SK-N-SH treated with all-trans-retinoic acid at 6 μM for 48 hours (cell line): ENCODE results near the gene THTPA.
"Not testable (repeated sequence)": the region's sequence is repeated elsewhere in the genome, so short reads cannot be mapped to it uniquely, and the experiment has no call there.

Experiments
- ATAC-seq: fragments of 200-7000 bp; cut with Tn5 transposase; 3 replicates; pipeline ENCODE4 v1.9.1; 2020; ENCODE audit warnings: mild to moderate bottlenecking, moderate library complexity
- ARNTL ChIP-seq: fragments of 450-650 bp; formaldehyde crosslinking; IDR thresholded peaks from 2 replicates; pipeline ENCODE4 v1.5.0; 2020; ENCODE audit warnings: low read depth, mild to moderate bottlenecking, moderate library complexity, borderline replicate concordance
- BACH2 ChIP-seq: fragments of 250-450 bp; sonication (Bioruptor Pico); IDR thresholded peaks from 2 replicates; pipeline ENCODE4 v1.9.0; 2021; ENCODE audit warnings: mild to moderate bottlenecking, borderline replicate concordance
- CSDC2 ChIP-seq: fragments of 250-450 bp; sonication (Bioruptor Pico); IDR thresholded peaks from 2 replicates; pipeline ENCODE4 v1.5.0; 2020; ENCODE audit warnings: mild to moderate bottlenecking, moderate library complexity
- ESRRG ChIP-seq: fragments of 250-450 bp; sonication (Bioruptor Pico); IDR thresholded peaks from 2 replicates; pipeline ENCODE4 v1.6.1; 2021; ENCODE audit warnings: mild to moderate bottlenecking
- GLIS3 ChIP-seq: fragments of 250-450 bp; sonication (Bioruptor Pico); IDR thresholded peaks from 2 replicates; pipeline ENCODE4 v1.5.0; 2020; ENCODE audit warnings: mild to moderate bottlenecking, moderate library complexity
- ISL1 ChIP-seq: fragments of 250-450 bp; sonication (Bioruptor Pico); IDR thresholded peaks from 2 replicates; pipeline ENCODE4 v2.1.2; 2022; ENCODE audit warnings: mild to moderate bottlenecking, moderate library complexity
- OSR1 ChIP-seq: fragments of 250-450 bp; sonication (Bioruptor Pico); IDR thresholded peaks from 2 replicates; pipeline ENCODE4 v1.8.0; 2022; ENCODE audit warnings: moderate library complexity, mild to moderate bottlenecking, inconsistent platforms
- PATZ1 ChIP-seq: fragments of 250-450 bp; sonication (Bioruptor Pico); IDR thresholded peaks from 2 replicates; pipeline ENCODE4 v1.8.0; 2020; ENCODE audit warnings: mild to moderate bottlenecking, moderate library complexity, borderline replicate concordance
- RARB ChIP-seq: fragments of 250-450 bp; sonication (Bioruptor Pico); IDR thresholded peaks from 2 replicates; pipeline ENCODE4 v1.8.0; 2021; ENCODE audit warnings: mild to moderate bottlenecking, moderate library complexity
- SNAI2 ChIP-seq: fragments of 250-450 bp; sonication (Bioruptor Pico); IDR thresholded peaks from 2 replicates; pipeline ENCODE4 v1.5.0; 2020; ENCODE audit warnings: mild to moderate bottlenecking, moderate library complexity
- TCF4 ChIP-seq: fragments of 250-450 bp; sonication (Bioruptor Pico); IDR thresholded peaks from 2 replicates; pipeline ENCODE4 v1.8.0; 2021; ENCODE audit warnings: mild to moderate bottlenecking, moderate library complexity, borderline replicate concordance
- TOX ChIP-seq: fragments of 250-450 bp; sonication (Bioruptor Pico); IDR thresholded peaks from 2 replicates; pipeline ENCODE4 v1.8.0; 2021; ENCODE audit warnings: mild to moderate bottlenecking, moderate library complexity, borderline replicate concordance
- TSHZ2 ChIP-seq: fragments of 250-450 bp; sonication (Bioruptor Pico); IDR thresholded peaks from 2 replicates; pipeline ENCODE4 v1.5.0; 2020; ENCODE audit warnings: mild to moderate bottlenecking, moderate library complexity
- ZC3H10 ChIP-seq: fragments of 250-450 bp; sonication (Bioruptor Pico); IDR thresholded peaks from 2 replicates; pipeline ENCODE4 v1.5.1; 2021; ENCODE audit warnings: mild to moderate bottlenecking, moderate library complexity
- ZFP3 ChIP-seq: fragments of 250-450 bp; sonication (Bioruptor Pico); IDR thresholded peaks from 2 replicates; pipeline ENCODE4 v1.5.0; 2020; ENCODE audit warnings: mild to moderate bottlenecking, moderate library complexity
- ZFP30 ChIP-seq: fragments of 450-650 bp; formaldehyde crosslinking; IDR thresholded peaks from 2 replicates; pipeline ENCODE4 v1.5.0; 2022; ENCODE audit warnings: mild to moderate bottlenecking, moderate library complexity
- ZNF565 ChIP-seq: fragments of 450-650 bp; formaldehyde crosslinking; conservative IDR thresholded peaks from 2 replicates; pipeline ENCODE4 v1.5.0; 2020; ENCODE audit warnings: low read depth, mild to moderate bottlenecking, moderate library complexity
- ZNF70 ChIP-seq: fragments of 450-650 bp; formaldehyde crosslinking; IDR thresholded peaks from 2 replicates; pipeline ENCODE4 v1.5.0; 2020; ENCODE audit warnings: mild to moderate bottlenecking, moderate library complexity
- ZNF8 ChIP-seq: fragments of 450-650 bp; formaldehyde crosslinking; IDR thresholded peaks from 2 replicates; pipeline ENCODE4 v1.5.0; 2020; ENCODE audit warnings: mild to moderate bottlenecking, moderate library complexity
- TF ChIP-seq, protein P1 (sequence below): fragments of 250-450 bp; sonication (Bioruptor Pico); IDR thresholded peaks from 2 replicates; pipeline ENCODE4 v1.5.1; 2020; ENCODE audit warnings: low read depth, mild to moderate bottlenecking, moderate library complexity
- TF ChIP-seq, protein P2 (sequence below): fragments of 250-450 bp; sonication (Bioruptor Pico); IDR thresholded peaks from 2 replicates; pipeline ENCODE4 v1.8.0; 2021; ENCODE audit warnings: low read depth, mild to moderate bottlenecking, moderate library complexity, borderline replicate concordance
- TF ChIP-seq, protein P3 (sequence below): fragments of 250-450 bp; sonication (Bioruptor Pico); IDR thresholded peaks from 2 replicates; pipeline ENCODE4 v1.5.1; 2021; ENCODE audit warnings: mild to moderate bottlenecking, moderate library complexity

THTPA gene

DNA sequence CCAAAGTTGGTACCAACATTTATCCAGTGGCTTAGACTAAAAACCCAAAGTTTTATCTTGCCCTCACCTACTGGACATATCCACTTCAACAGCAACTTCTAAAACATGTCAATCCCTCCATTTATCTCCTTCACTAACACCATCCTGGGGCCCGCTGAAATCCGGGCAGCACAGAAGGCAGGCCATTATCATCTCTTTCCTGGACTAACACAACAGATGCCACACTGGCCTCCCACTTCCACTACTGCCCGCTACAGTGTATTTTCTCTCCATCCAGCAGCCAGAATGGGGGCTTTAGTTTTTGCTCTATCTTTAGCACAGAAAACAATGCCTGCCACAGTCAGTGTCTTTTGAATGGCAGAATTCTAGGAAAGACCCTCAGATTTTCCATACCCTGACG lies 20.1 kb upstream of the THTPA start:
- no peak for TF ChIP-seq TSHZ2
- TF ChIP-seq BACH2 (CRISPR knock-in tag) = no peak
- ATAC-seq = no peak

DNA sequence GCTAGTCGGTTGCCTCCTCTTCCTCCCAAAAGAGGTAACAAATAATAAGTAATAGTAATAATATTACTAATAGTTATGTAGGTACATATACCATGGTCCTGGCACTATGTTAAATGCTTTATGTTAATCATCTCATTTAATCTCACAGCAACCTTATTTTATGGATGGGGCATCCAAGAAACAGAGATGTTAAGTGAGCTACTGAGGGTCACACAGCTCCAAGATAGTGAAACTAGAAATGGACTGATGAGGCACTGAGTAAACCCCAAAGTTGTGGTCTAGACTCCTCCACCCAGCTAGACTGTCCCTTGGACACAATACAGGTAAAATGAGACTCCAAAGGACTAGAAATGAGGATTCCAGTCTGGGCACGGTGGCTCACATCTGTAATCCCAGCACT lies 19.6 kb upstream of the THTPA start:
- ATAC-seq = no peak
- TF ChIP-seq ISL1 (CRISPR knock-in tag) (no peak), ESRRG (CRISPR knock-in tag) (no peak), PATZ1 (no peak), TOX (no peak), TCF4 (CRISPR knock-in tag) (no peak), ZFP30 (CRISPR knock-in tag) (no peak), ZNF565 (CRISPR knock-in tag) (no peak), RARB (CRISPR knock-in tag) (no peak), ZNF70 (no peak), SNAI2 (CRISPR knock-in tag) (no peak), ZFP3 (CRISPR knock-in tag) (no peak), ZNF8 (CRISPR knock-in tag) (no peak)
- TF ChIP-seq, protein P1, sequence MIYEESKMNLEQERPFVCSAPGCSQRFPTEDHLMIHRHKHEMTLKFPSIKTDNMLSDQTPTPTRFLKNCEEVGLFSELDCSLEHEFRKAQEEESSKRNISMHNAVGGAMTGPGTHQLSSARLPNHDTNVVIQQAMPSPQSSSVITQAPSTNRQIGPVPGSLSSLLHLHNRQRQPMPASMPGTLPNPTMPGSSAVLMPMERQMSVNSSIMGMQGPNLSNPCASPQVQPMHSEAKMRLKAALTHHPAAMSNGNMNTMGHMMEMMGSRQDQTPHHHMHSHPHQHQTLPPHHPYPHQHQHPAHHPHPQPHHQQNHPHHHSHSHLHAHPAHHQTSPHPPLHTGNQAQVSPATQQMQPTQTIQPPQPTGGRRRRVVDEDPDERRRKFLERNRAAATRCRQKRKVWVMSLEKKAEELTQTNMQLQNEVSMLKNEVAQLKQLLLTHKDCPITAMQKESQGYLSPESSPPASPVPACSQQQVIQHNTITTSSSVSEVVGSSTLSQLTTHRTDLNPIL = no peak

- ATAC-seq = not testable (repeated sequence)
Observed at GRCh38 chr14:23536906-23537305, 19.2 kb upstream of the THTPA start.

- TF ChIP-seq ZFP3 (CRISPR knock-in tag) = no peak
- no peak for TF ChIP-seq SNAI2 (CRISPR knock-in tag)
- no peak for TF ChIP-seq RARB (CRISPR knock-in tag)
- ATAC-seq = no peak
Observed at GRCh38 chr14:23537351-23538049, 18.6 kb upstream of the THTPA start.

GRCh38 chr14:23538050-23538718 lies 17.9 kb upstream of the THTPA start:
- no peak for ATAC-seq
- TF ChIP-seq ESRRG (CRISPR knock-in tag) (no peak), GLIS3 (no peak), ZNF565 (CRISPR knock-in tag) (no peak), PATZ1 (no peak), BACH2 (CRISPR knock-in tag) (no peak), CSDC2 (CRISPR knock-in tag) (no peak), ZNF8 (CRISPR knock-in tag) (no peak), ZFP3 (CRISPR knock-in tag) (no peak), OSR1 (CRISPR knock-in tag) (no peak), ZC3H10 (CRISPR knock-in tag) (no peak), ARNTL (CRISPR knock-in tag) (no peak), ZFP30 (CRISPR knock-in tag) (no peak)
- TF ChIP-seq, protein P2, sequence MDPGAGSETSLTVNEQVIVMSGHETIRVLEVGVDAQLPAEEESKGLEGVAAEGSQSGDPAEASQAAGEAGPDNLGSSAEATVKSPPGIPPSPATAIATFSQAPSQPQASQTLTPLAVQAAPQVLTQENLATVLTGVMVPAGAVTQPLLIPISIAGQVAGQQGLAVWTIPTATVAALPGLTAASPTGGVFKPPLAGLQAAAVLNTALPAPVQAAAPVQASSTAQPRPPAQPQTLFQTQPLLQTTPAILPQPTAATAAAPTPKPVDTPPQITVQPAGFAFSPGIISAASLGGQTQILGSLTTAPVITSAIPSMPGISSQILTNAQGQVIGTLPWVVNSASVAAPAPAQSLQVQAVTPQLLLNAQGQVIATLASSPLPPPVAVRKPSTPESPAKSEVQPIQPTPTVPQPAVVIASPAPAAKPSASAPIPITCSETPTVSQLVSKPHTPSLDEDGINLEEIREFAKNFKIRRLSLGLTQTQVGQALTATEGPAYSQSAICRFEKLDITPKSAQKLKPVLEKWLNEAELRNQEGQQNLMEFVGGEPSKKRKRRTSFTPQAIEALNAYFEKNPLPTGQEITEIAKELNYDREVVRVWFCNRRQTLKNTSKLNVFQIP (CRISPR knock-in tag) = no peak
- TF ChIP-seq, protein P3, sequence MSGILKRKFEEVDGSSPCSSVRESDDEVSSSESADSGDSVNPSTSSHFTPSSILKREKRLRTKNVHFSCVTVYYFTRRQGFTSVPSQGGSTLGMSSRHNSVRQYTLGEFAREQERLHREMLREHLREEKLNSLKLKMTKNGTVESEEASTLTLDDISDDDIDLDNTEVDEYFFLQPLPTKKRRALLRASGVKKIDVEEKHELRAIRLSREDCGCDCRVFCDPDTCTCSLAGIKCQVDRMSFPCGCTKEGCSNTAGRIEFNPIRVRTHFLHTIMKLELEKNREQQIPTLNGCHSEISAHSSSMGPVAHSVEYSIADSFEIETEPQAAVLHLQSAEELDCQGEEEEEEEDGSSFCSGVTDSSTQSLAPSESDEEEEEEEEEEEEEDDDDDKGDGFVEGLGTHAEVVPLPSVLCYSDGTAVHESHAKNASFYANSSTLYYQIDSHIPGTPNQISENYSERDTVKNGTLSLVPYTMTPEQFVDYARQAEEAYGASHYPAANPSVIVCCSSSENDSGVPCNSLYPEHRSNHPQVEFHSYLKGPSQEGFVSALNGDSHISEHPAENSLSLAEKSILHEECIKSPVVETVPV (CRISPR knock-in tag) = no peak
